Measurements from ENCODE around the gene EDC4. TPM values are rescaled to one million over a fixed set of nuclear protein-coding genes. Genes with fewer than 3 reads are reported as not detected.

The EDC4 gene
- total RNA-seq, 1 experiment from 2014 or later: 85.8 TPM

- intact Hi-C loops (cut with micrococcal nuclease; ENCODE audit: unreplicated experiment): no loop called here
- H3K4me1 Mint-ChIP-seq (ENCODE audit: low read depth, unreplicated experiment): peaks cover 7% of the 10 kb centered on the region
- no TSS peak for BruUV-seq (replicated peaks)
- H3K4me3 Mint-ChIP-seq (ENCODE audit: low read depth, unreplicated experiment): no peak overlapping the region
- H3K36me3 Mint-ChIP-seq (ENCODE audit: insufficient read depth, unreplicated experiment): peaks cover 13% of the 10 kb centered on the region
- no peak for DNase-seq
- CTCF ChIA-PET: no interaction called here
- no peaks in the 10 kb centered on the region for H3K9me3 Mint-ChIP-seq (ENCODE audit: low read depth, unreplicated experiment)
- no peaks in the 10 kb centered on the region for H3K27me3 Mint-ChIP-seq (ENCODE audit: unreplicated experiment)
- H3K27ac Mint-ChIP-seq (ENCODE audit: unreplicated experiment): no peak overlapping the region
- TF ChIP-seq, protein P1, sequence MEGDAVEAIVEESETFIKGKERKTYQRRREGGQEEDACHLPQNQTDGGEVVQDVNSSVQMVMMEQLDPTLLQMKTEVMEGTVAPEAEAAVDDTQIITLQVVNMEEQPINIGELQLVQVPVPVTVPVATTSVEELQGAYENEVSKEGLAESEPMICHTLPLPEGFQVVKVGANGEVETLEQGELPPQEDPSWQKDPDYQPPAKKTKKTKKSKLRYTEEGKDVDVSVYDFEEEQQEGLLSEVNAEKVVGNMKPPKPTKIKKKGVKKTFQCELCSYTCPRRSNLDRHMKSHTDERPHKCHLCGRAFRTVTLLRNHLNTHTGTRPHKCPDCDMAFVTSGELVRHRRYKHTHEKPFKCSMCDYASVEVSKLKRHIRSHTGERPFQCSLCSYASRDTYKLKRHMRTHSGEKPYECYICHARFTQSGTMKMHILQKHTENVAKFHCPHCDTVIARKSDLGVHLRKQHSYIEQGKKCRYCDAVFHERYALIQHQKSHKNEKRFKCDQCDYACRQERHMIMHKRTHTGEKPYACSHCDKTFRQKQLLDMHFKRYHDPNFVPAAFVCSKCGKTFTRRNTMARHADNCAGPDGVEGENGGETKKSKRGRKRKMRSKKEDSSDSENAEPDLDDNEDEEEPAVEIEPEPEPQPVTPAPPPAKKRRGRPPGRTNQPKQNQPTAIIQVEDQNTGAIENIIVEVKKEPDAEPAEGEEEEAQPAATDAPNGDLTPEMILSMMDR (IDR thresholded peaks at IDR 0.05; ENCODE audit: unreplicated experiment): no peak
Observed at GRCh38 chr16:67902831-67903230, 30.0 kb downstream of the EDC4 start.

DNA sequence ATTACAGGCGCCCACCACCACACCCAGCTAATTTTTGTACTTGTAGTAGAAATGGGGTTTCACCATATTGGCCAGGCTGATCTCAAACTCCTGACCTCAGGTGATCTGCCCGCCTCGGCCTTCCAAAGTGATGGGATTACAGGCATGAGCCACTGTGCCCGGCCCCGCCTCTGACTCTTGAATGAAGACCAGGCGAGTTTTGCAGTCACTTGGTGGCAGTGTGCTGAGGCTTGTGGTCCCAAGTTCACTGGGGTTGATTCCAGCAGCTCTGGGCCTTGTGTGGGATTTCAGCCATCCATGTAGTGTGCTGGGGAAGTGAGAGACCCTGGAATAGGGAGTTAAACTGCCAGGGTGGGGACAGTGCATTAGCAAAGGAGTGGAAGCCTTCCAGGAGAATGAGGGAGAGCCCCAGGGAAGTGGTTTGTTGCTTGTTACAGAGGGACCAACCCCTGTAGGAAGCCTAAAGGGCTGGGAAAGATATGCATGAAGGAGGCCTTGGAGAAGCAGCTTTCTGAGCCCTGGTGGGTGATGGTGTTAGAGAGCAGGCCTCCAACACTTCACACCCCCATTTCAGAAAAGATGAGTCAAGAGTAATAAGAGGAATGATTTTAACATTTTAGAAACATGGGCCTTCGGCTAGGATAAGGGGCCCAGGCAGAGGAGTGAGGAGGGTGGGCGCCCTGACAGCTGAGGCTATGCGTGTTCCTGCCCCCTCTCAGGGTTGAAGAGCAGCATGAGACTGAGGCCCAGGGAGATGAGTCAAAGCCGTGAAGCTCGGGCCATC is 34.7 kb downstream of the EDC4 start:
- no peak overlapping the region for H3K27ac Mint-ChIP-seq (ENCODE audit: unreplicated experiment)
- TF ChIP-seq, protein P1 (IDR thresholded peaks at IDR 0.05; ENCODE audit: unreplicated experiment): no peak
- no TSS peak for BruUV-seq (replicated peaks)
- no peak overlapping the region for H3K4me3 Mint-ChIP-seq (ENCODE audit: low read depth, unreplicated experiment)
- peaks cover 40% of the 10 kb centered on the region for H3K36me3 Mint-ChIP-seq (ENCODE audit: insufficient read depth, unreplicated experiment)
- H3K27me3 Mint-ChIP-seq (ENCODE audit: unreplicated experiment): no peaks in the 10 kb centered on the region
- intact Hi-C loops (cut with micrococcal nuclease; ENCODE audit: unreplicated experiment): no loop called here
- peaks cover 7% of the 10 kb centered on the region for H3K4me1 Mint-ChIP-seq (ENCODE audit: low read depth, unreplicated experiment)
- no peak for DNase-seq
- no peaks in the 10 kb centered on the region for H3K9me3 Mint-ChIP-seq (ENCODE audit: low read depth, unreplicated experiment)
- CTCF ChIA-PET: interaction anchor here (0.7 kb wide), 1 partner anchor 479 kb away, joined by 4 read pairs; no protein-coding TSS in a partner anchor

DNA sequence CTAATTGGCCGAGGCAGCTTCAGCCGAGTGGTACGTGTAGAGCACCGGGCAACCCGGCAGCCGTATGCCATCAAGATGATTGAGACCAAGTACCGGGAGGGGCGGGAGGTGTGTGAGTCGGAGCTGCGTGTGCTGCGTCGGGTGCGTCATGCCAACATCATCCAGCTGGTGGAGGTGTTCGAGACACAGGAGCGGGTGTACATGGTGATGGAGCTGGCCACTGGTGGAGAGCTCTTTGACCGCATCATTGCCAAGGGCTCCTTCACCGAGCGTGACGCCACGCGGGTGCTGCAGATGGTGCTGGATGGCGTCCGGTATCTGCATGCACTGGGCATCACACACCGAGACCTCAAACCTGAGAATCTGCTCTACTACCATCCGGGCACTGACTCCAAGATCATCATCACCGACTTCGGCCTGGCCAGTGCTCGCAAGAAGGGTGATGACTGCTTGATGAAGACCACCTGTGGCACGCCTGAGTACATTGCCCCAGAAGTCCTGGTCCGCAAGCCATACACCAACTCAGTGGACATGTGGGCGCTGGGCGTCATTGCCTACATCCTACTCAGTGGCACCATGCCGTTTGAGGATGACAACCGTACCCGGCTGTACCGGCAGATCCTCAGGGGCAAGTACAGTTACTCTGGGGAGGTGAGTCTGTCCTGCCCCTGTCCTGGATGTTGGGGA is 36.3 kb downstream of the EDC4 start:
- H3K36me3 Mint-ChIP-seq (ENCODE audit: insufficient read depth, unreplicated experiment): peaks cover 35% of the 10 kb centered on the region
- intact Hi-C loops (cut with micrococcal nuclease; ENCODE audit: unreplicated experiment): no loop called here
- no peaks in the 10 kb centered on the region for H3K27me3 Mint-ChIP-seq (ENCODE audit: unreplicated experiment)
- CTCF ChIA-PET: no interaction called here
- no peak overlapping the region for H3K27ac Mint-ChIP-seq (ENCODE audit: unreplicated experiment)
- H3K9me3 Mint-ChIP-seq (ENCODE audit: low read depth, unreplicated experiment): no peaks in the 10 kb centered on the region
- peaks cover 7% of the 10 kb centered on the region for H3K4me1 Mint-ChIP-seq (ENCODE audit: low read depth, unreplicated experiment)
- H3K4me3 Mint-ChIP-seq (ENCODE audit: low read depth, unreplicated experiment): no peak overlapping the region
- no TSS peak for BruUV-seq (replicated peaks)
- TF ChIP-seq, protein P1 (IDR thresholded peaks at IDR 0.05; ENCODE audit: unreplicated experiment): no peak
- DNase-seq: no peak

GRCh38 chr16:67910158-67910557 is 37.3 kb downstream of the EDC4 start:
- BruUV-seq (replicated peaks): no TSS peak

More at GRCh38 chr16:67910158-67910557, 37.3 kb downstream of the EDC4 start:
- intact Hi-C loops (cut with micrococcal nuclease; ENCODE audit: unreplicated experiment): no loop called here
- Mint-ChIP-seq H3K4me3 (ENCODE audit: low read depth, unreplicated experiment) (no peak overlapping the region), H3K9me3 (ENCODE audit: low read depth, unreplicated experiment) (no peaks in the 10 kb centered on the region), H3K27ac (ENCODE audit: unreplicated experiment) (no peak overlapping the region), H3K4me1 (ENCODE audit: low read depth, unreplicated experiment) (peaks cover 4% of the 10 kb centered on the region), H3K36me3 (ENCODE audit: insufficient read depth, unreplicated experiment) (peaks cover 41% of the 10 kb centered on the region), H3K27me3 (ENCODE audit: unreplicated experiment) (no peaks in the 10 kb centered on the region)
- TF ChIP-seq, protein P1 (IDR thresholded peaks at IDR 0.05; ENCODE audit: unreplicated experiment): no peak
- no peak for DNase-seq
- CTCF ChIA-PET: interaction anchor here (1.6 kb wide), 1 partner anchor 94 kb away, joined by 3 read pairs; no protein-coding TSS in a partner anchor

All from Calu3 (cell line).